HEK293 (cell line): ENCODE data around the gene AMPD2.
"Not testable (repeated sequence)": the region's sequence is repeated elsewhere in the genome, so short reads cannot be mapped to it uniquely, and the experiment has no call there.

Experiments used
- CTCF ChIA-PET: fragments of 350-600 bp; formaldehyde crosslinking; extraction: SDS; loops from one replicate; lab custom pipeline; 2021; ENCODE audit warnings: antibody characterized with exemption; lab: Yijun Ruan, JAX
- POLR2A ChIA-PET: fragments of 300-600 bp; formaldehyde crosslinking; extraction: SDS; loops from one replicate; lab custom pipeline; 2020; ENCODE audit warnings: antibody characterized with exemption, inconsistent platforms; lab: Yijun Ruan, JAX
- H3K27ac ChIP-seq: fragments of 200-500 bp; sonication (Bioruptor generic); 2 replicates; pipeline ENCODE4 v1.5.1; 2014; ENCODE audit warnings: low read depth, low read length, control low read depth, inconsistent platforms; ENCODE audit errors: extremely low read depth
- H3K36me3 ChIP-seq, 2 experiments: fragments of 200-500 bp in 1 of 2; sonication (Bioruptor generic) in 1 of 2; 1 replicate in 1 of 2; 2 replicates in 1 of 2; pipeline ENCODE4 v1.5.1; 2014 to 2017; ENCODE audit warnings: inconsistent platforms in 2 of 2, low read length in 2 of 2; ENCODE audit not compliant: control insufficient read depth in 2 of 2, insufficient read depth in 1 of 2
- H3K4me1 ChIP-seq: fragments of 200-500 bp; sonication (Bioruptor generic); 2 replicates; pipeline ENCODE4 v1.5.1; 2014; ENCODE audit warnings: mild to moderate bottlenecking, low read length, inconsistent platforms; ENCODE audit not compliant: control insufficient read depth, insufficient read depth
- H3K4me3 ChIP-seq: 2 replicates; pipeline ENCODE4 v1.5.1; 2011; ENCODE audit warnings: low read depth, mild to moderate bottlenecking, control low read depth, low read length, moderate library complexity
- H3K9me3 ChIP-seq: fragments of 200-500 bp; sonication (Bioruptor generic); 2 replicates; pipeline ENCODE4 v1.5.1; 2014; ENCODE audit warnings: low read depth, low read length, inconsistent platforms; ENCODE audit not compliant: control insufficient read depth, insufficient read depth
- AEBP2 ChIP-seq: fragments of 450-650 bp; formaldehyde crosslinking; IDR thresholded peaks from 2 replicates; pipeline ENCODE4 v1.5.1; 2016; ENCODE audit warnings: missing biosample characterization, missing genetic modification characterization, borderline replicate concordance
- ATF2 ChIP-seq: fragments of 450-650 bp; formaldehyde crosslinking; IDR thresholded peaks from 2 replicates; pipeline ENCODE4 v1.5.1; 2016; ENCODE audit warnings: missing biosample characterization, missing genetic modification characterization, low read depth
- HOXC10 ChIP-seq: sonication (generic); formaldehyde crosslinking; IDR thresholded peaks from 2 replicates; pipeline ENCODE4 v1.8.1; 2023; ENCODE audit warnings: mild to moderate bottlenecking, missing genetic modification reagents
- PRDM6 ChIP-seq: fragments of 450-650 bp; formaldehyde crosslinking; IDR thresholded peaks from 2 replicates; pipeline ENCODE4 v1.5.1; 2017; ENCODE audit warnings: missing biosample characterization, missing genetic modification characterization
- REPIN1 ChIP-seq: fragments of 450-650 bp; formaldehyde crosslinking; IDR thresholded peaks from 2 replicates; pipeline ENCODE4 v1.5.1; 2017; ENCODE audit warnings: missing biosample characterization, missing genetic modification characterization, low read depth
- ZNF184 ChIP-seq: fragments of 450-650 bp; IDR thresholded peaks from 2 replicates; pipeline ENCODE4 v1.5.1; 2018; ENCODE audit warnings: missing biosample characterization, mild to moderate bottlenecking, missing genetic modification characterization
- ZNF266 ChIP-seq: fragments of 450-650 bp; formaldehyde crosslinking; IDR thresholded peaks from 2 replicates; pipeline ENCODE4 v1.5.1; 2016; ENCODE audit warnings: missing biosample characterization, missing genetic modification characterization, low read depth
- ZNF280D ChIP-seq: fragments of 450-650 bp; formaldehyde crosslinking; IDR thresholded peaks from 2 replicates; pipeline ENCODE4 v1.5.1; 2016; ENCODE audit warnings: missing biosample characterization, missing genetic modification characterization
- ZNF362 ChIP-seq: fragments of 450-650 bp; formaldehyde crosslinking; IDR thresholded peaks from 2 replicates; pipeline ENCODE4 v1.5.1; 2016; ENCODE audit warnings: missing biosample characterization, missing genetic modification characterization
- ZNF518A ChIP-seq: fragments of 450-650 bp; formaldehyde crosslinking; conservative IDR thresholded peaks from 2 replicates; pipeline ENCODE4 v1.5.1; 2016; ENCODE audit warnings: low read depth, missing biosample characterization, missing genetic modification characterization
- ZNF530 ChIP-seq: fragments of 450-650 bp; formaldehyde crosslinking; IDR thresholded peaks from 2 replicates; pipeline ENCODE4 v1.5.1; 2016; ENCODE audit warnings: low read depth, missing biosample characterization, missing genetic modification characterization
- ZNF571 ChIP-seq: fragments of 450-650 bp; formaldehyde crosslinking; IDR thresholded peaks from 2 replicates; pipeline ENCODE4 v1.5.0; 2017; ENCODE audit warnings: missing biosample characterization, missing genetic modification characterization
- ZNF596 ChIP-seq: fragments of 450-650 bp; IDR thresholded peaks from 2 replicates; pipeline ENCODE4 v1.5.0; 2018; ENCODE audit warnings: missing biosample characterization, mild to moderate bottlenecking, missing genetic modification characterization, moderate library complexity
- ZNF670 ChIP-seq: fragments of 450-650 bp; formaldehyde crosslinking; IDR thresholded peaks from 2 replicates; pipeline ENCODE4 v1.5.1; 2016; ENCODE audit warnings: missing biosample characterization, missing genetic modification characterization, low read depth
- ZNF791 ChIP-seq: fragments of 450-650 bp; formaldehyde crosslinking; IDR thresholded peaks from 2 replicates; pipeline ENCODE4 v1.5.1; 2016; ENCODE audit warnings: missing biosample characterization, missing genetic modification characterization

AMPD2 gene

GRCh38 chr1:109677459-109677858 is 57.8 kb downstream of the AMPD2 start (continued):
- TF ChIP-seq ZNF518A (tag by site-specific recombination) (no peak), PRDM6 (tag by site-specific recombination) (no peak), ZNF362 (tag by site-specific recombination) (no peak), ZNF280D (tag by site-specific recombination) (no peak), REPIN1 (tag by site-specific recombination) (no peak), ZNF184 (tag by site-specific recombination) (no peak), ATF2 (no peak), ZNF530 (no peak), HOXC10 (CRISPR knock-in tag) (no peak), ZNF596 (no peak), ZNF670 (tag by site-specific recombination) (no peak), AEBP2 (tag by site-specific recombination) (no peak), ZNF571 (tag by site-specific recombination) (no peak), ZNF266 (tag by site-specific recombination) (no peak), ZNF791 (tag by site-specific recombination) (no peak)

GRCh38 chr1:109678637-109679036 is 59.0 kb downstream of the AMPD2 start:
- H3K4me1 ChIP-seq, H3K27ac ChIP-seq, POLR2A ChIA-PET, H3K4me3 ChIP-seq, CTCF ChIA-PET, H3K9me3 ChIP-seq, H3K36me3 ChIP-seq: not testable (repeated sequence)
